Mesenchymal stem cell (in vitro differentiated cells and primary cell): ENCODE data around the gene IL1RAPL2.

Experiments used
- DNase-seq: peaks from one replicate; pipeline ENCODE4 v3.0.0-alpha.2; 2013
- H2AFZ ChIP-seq: one replicate; pipeline ENCODE4 v1.6.1; 2013; ENCODE audit warnings: low read depth, mild to moderate bottlenecking, control low read depth, inconsistent platforms, low read length, moderate library complexity
- H2AK5ac ChIP-seq: 2 replicates; pipeline ENCODE4 v1.6.1; 2013; ENCODE audit warnings: low read length, moderate library complexity, mild to moderate bottlenecking, inconsistent platforms; ENCODE audit not compliant: severe bottlenecking
- H2BK120ac ChIP-seq: one replicate; pipeline ENCODE4 v1.6.1; 2013; ENCODE audit warnings: low read depth, mild to moderate bottlenecking, inconsistent platforms, low read length, moderate library complexity
- H2BK12ac ChIP-seq, 2 experiments: one replicate each; pipeline ENCODE4 v1.6.1; 2013; ENCODE audit warnings: inconsistent platforms in 2 of 2, low read length in 2 of 2, mild to moderate bottlenecking in 2 of 2, moderate library complexity in 2 of 2, control low read depth in 1 of 2
- H2BK15ac ChIP-seq: one replicate; pipeline ENCODE4 v1.6.1; 2013; ENCODE audit warnings: mild to moderate bottlenecking, low read depth, inconsistent platforms; ENCODE audit not compliant: poor library complexity, severe bottlenecking
- H2BK5ac ChIP-seq: 2 replicates; pipeline ENCODE4 v1.6.1; 2013; ENCODE audit warnings: low read depth, mild to moderate bottlenecking, low read length, control low read depth, inconsistent platforms; ENCODE audit not compliant: poor library complexity, severe bottlenecking
- H3K14ac ChIP-seq, 2 experiments: one replicate each; pipeline ENCODE4 v1.6.1; 2013; ENCODE audit warnings: inconsistent platforms in 2 of 2, low read length in 2 of 2, control low read depth in 1 of 2, mild to moderate bottlenecking in 1 of 2, moderate library complexity in 1 of 2
- H3K18ac ChIP-seq, 2 experiments: one replicate each; pipeline ENCODE4 v1.6.1; 2013; ENCODE audit warnings: inconsistent platforms in 2 of 2, low read length in 2 of 2, control low read depth in 1 of 2, low read depth in 1 of 2, mild to moderate bottlenecking in 1 of 2
- H3K23ac ChIP-seq, 2 experiments: one replicate each; pipeline ENCODE4 v1.6.1; 2013; ENCODE audit warnings: inconsistent platforms in 2 of 2, low read length in 2 of 2, mild to moderate bottlenecking in 2 of 2, moderate library complexity in 2 of 2, control low read depth in 1 of 2
- H3K27ac ChIP-seq: 2 replicates; pipeline ENCODE4 v1.5.1; 2013; ENCODE audit warnings: mild to moderate bottlenecking, moderate library complexity, low read length, control low read depth, inconsistent platforms; ENCODE audit not compliant: poor library complexity, severe bottlenecking
- H3K27me3 ChIP-seq, 2 experiments: 2 replicates each; pipeline versions ENCODE4 v1.6.1 to v1.7.0; 2013; ENCODE audit warnings: low read length in 2 of 2, mild to moderate bottlenecking in 2 of 2, moderate library complexity in 2 of 2, control low read depth in 1 of 2, inconsistent platforms in 1 of 2; ENCODE audit not compliant: control insufficient read depth in 1 of 2, insufficient read depth in 1 of 2
- H3K36me3 ChIP-seq, 2 experiments: 2 replicates each; pipeline versions ENCODE4 v1.6.1 to v1.7.0; 2013; ENCODE audit warnings: low read length in 2 of 2, control low read depth in 1 of 2, inconsistent platforms in 1 of 2, low read depth in 1 of 2, mild to moderate bottlenecking in 1 of 2; ENCODE audit not compliant: insufficient read depth in 2 of 2, control insufficient read depth in 1 of 2
- H3K4ac ChIP-seq, 2 experiments: one replicate each; pipeline ENCODE4 v1.6.1; 2013; ENCODE audit warnings: inconsistent platforms in 2 of 2, low read length in 2 of 2, mild to moderate bottlenecking in 2 of 2, moderate library complexity in 2 of 2, control low read depth in 1 of 2, low read depth in 1 of 2
- H3K4me1 ChIP-seq: 2 replicates; pipeline ENCODE4 v1.6.1; 2013; ENCODE audit warnings: low read depth, low read length, control low read depth; ENCODE audit not compliant: control insufficient read depth, insufficient read depth
- H3K4me2 ChIP-seq: 2 replicates; pipeline ENCODE4 v1.6.1; 2013; ENCODE audit warnings: low read length, mild to moderate bottlenecking, inconsistent platforms; ENCODE audit not compliant: poor library complexity, severe bottlenecking
- H3K4me3 ChIP-seq, 2 experiments: 2 replicates each; pipeline versions ENCODE4 v1.5.1 to v1.7.0; 2013; ENCODE audit warnings: low read length in 2 of 2, mild to moderate bottlenecking in 2 of 2, control low read depth in 1 of 2, low read depth in 1 of 2; ENCODE audit not compliant: insufficient read depth in 1 of 2
- H3K79me1 ChIP-seq: replicated peaks from 2 replicates; pipeline ENCODE4 v1.6.1; 2013; ENCODE audit warnings: mild to moderate bottlenecking, control low read depth, low read length, inconsistent platforms; ENCODE audit not compliant: poor library complexity, severe bottlenecking
- H3K9ac ChIP-seq: 2 replicates; pipeline ENCODE4 v1.7.0; 2013; ENCODE audit warnings: mild to moderate bottlenecking, low read length, moderate library complexity
- H3K9me3 ChIP-seq: 2 replicates; pipeline ENCODE4 v1.7.0; 2013; ENCODE audit warnings: mild to moderate bottlenecking, low read length; ENCODE audit not compliant: control insufficient read depth
- H4K8ac ChIP-seq: one replicate; pipeline ENCODE4 v1.6.1; 2013; ENCODE audit warnings: inconsistent platforms, mild to moderate bottlenecking, low read length, moderate library complexity
- H4K91ac ChIP-seq: one replicate; pipeline ENCODE4 v1.6.1; 2013; ENCODE audit warnings: mild to moderate bottlenecking, low read length, inconsistent platforms
- WGBS: methylation state at CpG from one replicate; pipeline ENCODE4 v1.1.7; 2013; ENCODE audit warnings: mixed read lengths; 5-methylcytosine and 5-hydroxymethylcytosine counted together

IL1RAPL2 gene

GRCh38 chrX:105458846-105459245 lies 892.8 kb downstream of the IL1RAPL2 start:
- no peak for DNase-seq
- no peak overlapping the region for H2BK5ac ChIP-seq
- H3K14ac ChIP-seq = no peak overlapping the region
- no peak overlapping the region for H3K4me3 ChIP-seq
- no peaks in the 10 kb centered on the region for H3K9me3 ChIP-seq
- H3K23ac ChIP-seq = no peak overlapping the region
- no peak overlapping the region for H4K91ac ChIP-seq
- H3K18ac ChIP-seq = no peak overlapping the region
- H2BK15ac ChIP-seq = no peak overlapping the region
- no peak overlapping the region for H3K4me2 ChIP-seq
- WGBS = no CpG with 5 or more reads among the region's 3 CpGs
- H2BK120ac ChIP-seq = no peak overlapping the region
- no peaks in the 10 kb centered on the region for H3K27me3 ChIP-seq
- H3K36me3 ChIP-seq = no peaks in the 10 kb centered on the region
- no peak overlapping the region for H3K4ac ChIP-seq
- no peak overlapping the region for H4K8ac ChIP-seq
- no peak overlapping the region for H3K9ac ChIP-seq
- H3K4me1 ChIP-seq = no peaks in the 10 kb centered on the region
- H2BK12ac ChIP-seq = no peak overlapping the region
- no peak overlapping the region for H2AFZ ChIP-seq
- H2AK5ac ChIP-seq = no peak overlapping the region
- H3K27ac ChIP-seq = no peak overlapping the region
- no peaks in the 10 kb centered on the region for H3K79me1 ChIP-seq

- no peaks in the 10 kb centered on the region for H3K36me3 ChIP-seq
- H3K9ac ChIP-seq = no peak overlapping the region
- H2AK5ac ChIP-seq = no peak overlapping the region
- H3K4me3 ChIP-seq = no peak overlapping the region
- H2BK120ac ChIP-seq = no peak overlapping the region
- H3K23ac ChIP-seq = no peak overlapping the region
- H3K18ac ChIP-seq = no peak overlapping the region
- H3K79me1 ChIP-seq = no peaks in the 10 kb centered on the region
- no peak overlapping the region for H2BK12ac ChIP-seq
- no peak overlapping the region for H3K27ac ChIP-seq
- no peak overlapping the region for H3K4me2 ChIP-seq
- no peak overlapping the region for H2AFZ ChIP-seq
- H3K4ac ChIP-seq = no peak overlapping the region
- DNase-seq = peak; percentile 34
- no peak overlapping the region for H2BK5ac ChIP-seq
- no peaks in the 10 kb centered on the region for H3K9me3 ChIP-seq
- H4K8ac ChIP-seq = no peak overlapping the region
- no peak overlapping the region for H4K91ac ChIP-seq
- no peak overlapping the region for H3K14ac ChIP-seq
- WGBS = no CpG with 5 or more reads among the region's 1 CpG
- no peaks in the 10 kb centered on the region for H3K4me1 ChIP-seq
- H3K27me3 ChIP-seq = no peaks in the 10 kb centered on the region
- H2BK15ac ChIP-seq = no peak overlapping the region
These were observed 894.4 kb downstream of the IL1RAPL2 start for GRCh38 chrX:105460376-105460775.

GRCh38 chrX:105461016-105461415 lies 895.0 kb downstream of the IL1RAPL2 start:
- no peak overlapping the region for H3K4me3 ChIP-seq
- H3K4me1 ChIP-seq = no peaks in the 10 kb centered on the region
- no peak overlapping the region for H4K91ac ChIP-seq
- H2BK15ac ChIP-seq = no peak overlapping the region
- H3K27me3 ChIP-seq = no peaks in the 10 kb centered on the region
- H3K4me2 ChIP-seq = no peak overlapping the region
- DNase-seq = peak; percentile 47
- no peak overlapping the region for H2BK12ac ChIP-seq
- H2BK5ac ChIP-seq = no peak overlapping the region
- no peak overlapping the region for H3K18ac ChIP-seq
- no peak overlapping the region for H3K23ac ChIP-seq
- no peak overlapping the region for H4K8ac ChIP-seq
- H3K4ac ChIP-seq = no peak overlapping the region
- H2AFZ ChIP-seq = no peak overlapping the region
- no peak overlapping the region for H3K14ac ChIP-seq
- H3K79me1 ChIP-seq = no peaks in the 10 kb centered on the region
- H3K27ac ChIP-seq = no peak overlapping the region
- no peaks in the 10 kb centered on the region for H3K9me3 ChIP-seq
- no peak overlapping the region for H3K9ac ChIP-seq
- H2AK5ac ChIP-seq = no peak overlapping the region
- WGBS = no CpG with 5 or more reads among the region's 1 CpG
- no peaks in the 10 kb centered on the region for H3K36me3 ChIP-seq
- H2BK120ac ChIP-seq = no peak overlapping the region

- H3K4me2 ChIP-seq = no peak overlapping the region
- no peak overlapping the region for H2BK120ac ChIP-seq
- no peaks in the 10 kb centered on the region for H3K4me1 ChIP-seq
- no peaks in the 10 kb centered on the region for H3K79me1 ChIP-seq
- no peak overlapping the region for H4K8ac ChIP-seq
- no peak overlapping the region for H2BK5ac ChIP-seq
- no peak for DNase-seq
- H3K9me3 ChIP-seq = no peaks in the 10 kb centered on the region
- H4K91ac ChIP-seq = no peak overlapping the region
- no peak overlapping the region for H2BK15ac ChIP-seq
- no peak overlapping the region for H3K18ac ChIP-seq
- WGBS = no CpG with 5 or more reads among the region's 1 CpG
- no peaks in the 10 kb centered on the region for H3K27me3 ChIP-seq
- no peak overlapping the region for H3K14ac ChIP-seq
- no peak overlapping the region for H2AFZ ChIP-seq
- H3K27ac ChIP-seq = no peak overlapping the region
- no peak overlapping the region for H3K23ac ChIP-seq
- no peak overlapping the region for H2AK5ac ChIP-seq
- no peak overlapping the region for H2BK12ac ChIP-seq
- H3K4me3 ChIP-seq = no peak overlapping the region
- H3K9ac ChIP-seq = no peak overlapping the region
- H3K36me3 ChIP-seq = no peaks in the 10 kb centered on the region
- H3K4ac ChIP-seq = no peak overlapping the region
These were observed 896.2 kb downstream of the IL1RAPL2 start for GRCh38 chrX:105462186-105462585.
